HG02973 (cell line): Measurements from ENCODE around the gene SORCS2.

ENCODE experiments used
- ATAC-seq: cut with Tn5 transposase; IDR thresholded peaks from one replicate; pipeline ENCODE4 v1.9.1; 2021; ENCODE audit warnings: moderate library complexity; ENCODE audit not compliant: unreplicated experiment

SORCS2 gene

GRCh38 chr4:7653510-7654369 lies 461.4 kb downstream of the SORCS2 start:
- ATAC-seq, result no peak

GRCh38 chr4:7654550-7655445 lies 462.5 kb downstream of the SORCS2 start:
- no peak for ATAC-seq

- ATAC-seq, result no peak
Observed at GRCh38 chr4:7655511-7656243, 463.3 kb downstream of the SORCS2 start.

DNA sequence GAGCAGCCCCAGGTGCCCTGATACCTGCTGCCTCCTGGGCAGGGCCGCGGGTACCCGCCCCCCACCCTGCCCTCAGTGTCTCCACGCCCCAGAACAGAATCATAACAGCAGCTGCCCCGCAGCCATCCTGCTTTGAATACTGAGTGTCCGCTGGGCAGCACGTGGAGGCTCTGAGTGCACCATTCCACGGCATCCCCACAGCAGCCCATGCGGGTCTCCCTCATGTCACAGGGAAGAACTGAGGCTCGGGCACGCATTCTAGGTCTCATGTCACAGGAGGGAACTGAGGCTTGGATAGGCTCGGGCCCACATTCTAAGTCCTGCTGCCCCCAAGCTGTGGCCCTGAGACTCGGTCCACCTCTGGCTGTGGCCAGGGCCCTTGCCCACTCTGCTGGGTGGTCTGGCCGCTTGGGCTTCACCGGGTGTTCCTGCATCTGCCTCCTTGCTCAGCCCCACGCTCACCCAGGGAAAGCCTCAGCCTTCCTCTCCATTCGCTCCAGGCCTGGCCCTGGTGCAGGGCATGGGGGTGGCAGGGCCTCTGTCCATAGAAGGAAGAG lies 464.0 kb downstream of the SORCS2 start:
- ATAC-seq, result no peak

DNA sequence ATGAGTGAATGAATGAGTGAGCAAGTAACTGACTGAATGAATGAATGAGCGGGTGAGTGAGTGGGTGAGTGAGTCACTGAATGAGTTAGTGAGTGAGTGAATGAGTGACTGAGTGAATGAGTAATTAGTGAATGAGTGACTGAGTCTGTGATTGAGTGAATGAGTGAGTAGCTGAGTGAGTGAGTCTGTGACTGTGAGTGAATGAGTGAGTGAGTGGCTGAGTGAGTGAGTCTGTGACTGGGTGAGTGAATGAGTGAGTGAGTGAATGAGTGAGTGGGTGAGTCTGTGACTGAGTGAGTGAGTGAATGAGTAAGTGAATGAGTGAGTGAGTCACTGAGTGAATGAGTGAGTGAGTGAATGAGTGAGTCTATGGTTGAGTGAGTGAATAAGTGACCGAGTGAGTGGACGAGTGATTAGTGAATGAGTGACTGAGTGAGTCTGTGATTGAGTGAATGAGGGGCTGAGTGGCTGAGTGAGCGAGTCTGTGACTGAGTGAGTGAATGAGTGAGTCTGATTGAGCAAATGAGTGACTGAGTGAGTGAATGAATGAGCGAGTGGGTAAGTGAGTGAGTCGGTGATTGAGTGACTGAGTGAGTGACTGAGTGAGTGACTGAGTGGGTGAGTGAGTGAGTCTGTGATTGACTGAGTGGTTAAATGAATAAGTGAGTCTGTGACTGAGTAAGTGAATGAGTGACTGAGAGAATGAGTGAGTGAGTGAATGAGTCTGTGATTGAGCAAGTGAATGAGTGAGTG lies 465.4 kb downstream of the SORCS2 start:
- no peak for ATAC-seq

DNA sequence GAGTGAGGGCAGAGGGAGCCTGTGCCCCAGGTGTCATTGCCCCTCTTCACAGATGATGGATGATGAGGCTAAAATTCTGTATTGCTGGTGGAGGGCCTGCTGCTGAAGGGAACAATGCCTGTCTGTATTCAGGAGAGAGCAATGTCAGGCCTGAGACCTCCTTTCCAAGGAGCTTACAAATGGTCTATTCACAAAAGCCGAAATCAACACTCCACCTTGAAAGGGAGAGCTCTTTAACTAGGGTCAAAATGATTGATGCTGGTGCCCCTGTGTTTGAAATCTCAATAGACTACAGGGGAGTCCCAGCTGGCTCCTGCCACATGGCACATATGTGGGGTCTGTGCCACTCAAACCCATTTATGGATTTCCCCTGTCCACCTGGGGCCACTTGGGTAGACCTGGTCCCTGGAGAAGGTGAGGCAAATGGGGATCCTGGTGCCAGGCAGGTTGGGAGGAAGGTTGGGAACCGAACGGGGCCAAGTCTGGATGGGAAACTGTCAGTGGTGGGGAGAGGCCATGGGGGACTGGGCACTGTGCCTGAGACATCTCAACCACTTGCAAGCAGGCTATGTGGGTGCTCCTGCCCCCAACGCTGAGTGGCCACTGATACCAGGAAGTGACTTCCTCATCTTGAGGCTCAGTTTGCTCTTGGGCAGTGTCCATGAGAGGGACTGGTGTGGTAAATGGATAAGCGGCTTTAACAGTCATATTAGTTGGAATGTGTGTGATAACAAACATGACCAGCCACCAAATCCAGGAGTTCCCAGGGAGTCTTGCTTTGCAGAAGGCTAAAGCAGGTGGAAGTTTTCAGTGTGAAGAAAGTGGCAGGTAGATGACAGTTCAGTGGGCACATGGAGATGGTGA lies 466.2 kb downstream of the SORCS2 start:
- no peak for ATAC-seq

- no peak for ATAC-seq
Observed at GRCh38 chr4:7659429-7660175, 467.3 kb downstream of the SORCS2 start.

DNA sequence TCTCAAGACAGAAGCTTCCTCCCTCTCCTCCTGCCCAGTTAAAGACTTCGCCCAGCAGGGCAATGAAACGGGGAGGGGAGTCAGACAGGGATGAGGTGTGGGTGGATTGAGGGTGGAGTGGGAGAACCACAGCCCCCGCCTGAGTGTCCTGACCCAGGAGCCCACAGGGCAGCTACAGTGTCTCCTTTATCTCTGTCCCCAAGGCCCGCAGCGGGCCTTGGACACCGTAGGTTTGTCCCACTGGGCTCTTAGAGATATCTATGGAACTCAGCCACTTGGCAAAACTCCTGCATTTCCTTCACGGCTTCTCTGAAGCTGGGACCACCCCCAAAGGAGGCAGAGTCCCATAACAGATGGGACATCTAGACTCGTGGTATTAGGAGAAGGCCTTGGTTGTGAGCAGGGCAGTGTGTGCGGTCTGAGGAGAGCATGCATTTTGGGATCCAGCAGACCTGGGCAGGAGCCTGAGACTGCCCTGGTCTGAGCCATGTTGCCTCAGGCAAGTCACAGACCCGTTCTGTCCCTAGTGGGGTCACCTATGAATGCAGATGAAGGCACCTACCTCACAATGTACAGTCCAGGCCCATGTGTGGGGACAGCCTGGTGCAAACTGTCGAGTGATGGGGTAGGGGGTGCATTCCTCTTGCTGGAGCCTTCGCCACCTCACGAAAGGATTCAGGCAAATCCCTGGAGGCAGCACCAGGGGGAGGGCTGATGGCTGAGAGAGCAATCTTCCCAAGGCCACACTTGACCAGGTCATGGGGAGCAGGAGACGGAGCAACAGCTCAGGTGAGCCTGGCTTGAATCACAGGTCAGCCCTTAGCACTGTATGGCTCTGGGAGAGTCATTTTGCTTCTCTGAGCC lies 468.1 kb downstream of the SORCS2 start:
- ATAC-seq, result no peak

- ATAC-seq, result no peak
Observed at GRCh38 chr4:7661066-7661748, 468.9 kb downstream of the SORCS2 start.

DNA sequence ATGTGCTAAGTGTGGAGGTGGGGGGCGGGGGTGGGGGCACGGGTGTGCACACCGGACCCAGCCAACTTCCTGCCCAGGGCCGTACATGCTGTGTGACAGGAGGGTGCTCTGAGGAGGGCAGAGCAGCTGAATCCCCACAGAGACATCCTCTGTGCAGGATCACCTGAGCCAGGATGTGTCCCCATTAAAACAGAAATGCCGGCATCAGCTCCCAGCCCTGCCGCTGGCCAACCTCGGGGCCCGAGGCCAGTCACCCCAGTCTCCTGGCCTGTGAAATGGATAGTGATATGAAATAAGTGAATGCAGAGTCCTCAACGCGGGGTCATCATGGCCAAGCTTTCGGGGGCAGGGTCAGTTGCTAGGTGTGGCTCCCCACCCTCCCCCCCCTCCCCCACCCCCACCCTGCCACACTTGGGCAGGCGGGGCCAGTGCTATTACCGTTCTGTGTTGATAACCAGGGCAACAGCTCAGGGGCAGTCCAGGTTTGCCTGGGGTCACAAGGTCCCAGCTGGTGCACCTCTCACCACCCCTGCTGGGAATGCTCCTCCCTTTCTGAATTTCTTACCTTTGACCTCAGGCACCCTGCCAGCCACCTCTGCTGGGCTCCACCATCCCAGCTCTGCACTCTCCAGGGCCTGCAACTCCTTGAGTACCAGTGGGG lies 469.6 kb downstream of the SORCS2 start:
- no peak for ATAC-seq

DNA sequence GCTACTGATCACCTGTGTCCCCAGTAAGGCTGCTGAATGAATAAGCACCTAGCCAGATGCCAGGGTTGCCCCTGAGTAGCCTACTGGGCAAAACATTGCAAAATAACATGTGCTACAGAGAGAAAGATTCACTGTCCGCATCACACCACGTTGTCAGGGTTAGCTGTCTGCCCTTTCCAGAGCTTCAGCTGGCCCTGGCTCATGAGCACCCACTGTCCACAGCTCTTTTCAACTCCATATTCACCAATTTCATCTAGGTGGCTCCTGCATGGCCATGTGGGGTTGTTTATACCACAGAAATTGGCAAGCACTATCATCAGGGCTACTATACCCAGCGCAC lies 470.1 kb downstream of the SORCS2 start:
- ATAC-seq, result no peak

- no peak for ATAC-seq
Observed at GRCh38 chr4:7663075-7663541, 470.8 kb downstream of the SORCS2 start.

DNA sequence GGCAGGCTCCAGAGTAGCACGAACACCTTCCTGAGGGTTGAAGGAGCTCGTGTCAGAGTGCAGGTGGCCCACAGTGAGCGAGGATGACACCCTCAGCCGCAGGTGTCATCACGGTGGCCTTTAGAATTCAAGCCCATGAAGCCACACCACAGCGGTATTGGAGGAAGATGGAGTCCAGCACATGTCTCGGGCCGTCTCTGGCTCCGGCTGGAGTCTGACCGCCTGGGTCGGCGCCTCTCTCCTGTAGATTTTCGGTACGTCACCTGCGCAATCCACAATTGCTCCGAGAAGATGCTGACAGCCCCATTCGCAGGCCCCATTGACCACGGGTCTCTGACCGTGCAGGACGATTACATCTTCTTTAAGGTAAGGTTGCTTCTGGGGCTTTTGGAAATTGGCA lies 471.8 kb downstream of the SORCS2 start:
- no peak for ATAC-seq

GRCh38 chr4:7665321-7665720 lies 473.0 kb downstream of the SORCS2 start:
- ATAC-seq, result no peak

GRCh38 chr4:7666011-7666410 lies 473.7 kb downstream of the SORCS2 start:
- no peak for ATAC-seq

GRCh38 chr4:7666744-7667143 lies 474.4 kb downstream of the SORCS2 start:
- no peak for ATAC-seq

GRCh38 chr4:7668271-7668670 lies 475.9 kb downstream of the SORCS2 start:
- ATAC-seq, result no peak
